ENCODE measurements around the gene PIANP.
"Not testable (repeated sequence)": the region's sequence is repeated elsewhere in the genome, so short reads cannot be mapped to it uniquely, and the experiment has no call there.

Gene PIANP

GRCh38 chr12:6700646-6701051, at the start of gene PIANP:
TSS of gene PIANP (minus strand) at chr12:6700815. CDS start at chr12:6698061, 2,754 bp downstream.
- in situ Hi-C loops (cut with HindIII; ENCODE audit: low sequenced_read_pairs): no loop called here

GRCh38 chr12:6748761-6749160, 48.1 kb upstream of the PIANP start:
- in situ Hi-C loops (cut with HindIII; ENCODE audit: low sequenced_read_pairs): no loop called here

GRCh38 chr12:6747216-6747615, 46.6 kb upstream of the PIANP start:
- in situ Hi-C loops (cut with HindIII; ENCODE audit: low sequenced_read_pairs): no loop called here

- in situ Hi-C loops (cut with HindIII; ENCODE audit: low sequenced_read_pairs): no loop called here
These were observed 45.3 kb upstream of the PIANP start for GRCh38 chr12:6745741-6746525.

GRCh38 chr12:6743300-6743699, 42.7 kb upstream of the PIANP start:
- in situ Hi-C loops (cut with HindIII; ENCODE audit: low sequenced_read_pairs): not testable (repeated sequence)

- in situ Hi-C loops (cut with HindIII; ENCODE audit: low sequenced_read_pairs): no loop called here
These were observed 42.2 kb upstream of the PIANP start for GRCh38 chr12:6742834-6743233.

GRCh38 chr12:6742080-6742479, 41.5 kb upstream of the PIANP start:
- in situ Hi-C loops (cut with HindIII; ENCODE audit: low sequenced_read_pairs): not testable (repeated sequence)

- in situ Hi-C loops (cut with HindIII; ENCODE audit: low sequenced_read_pairs): no loop called here
These were observed 36.1 kb upstream of the PIANP start for GRCh38 chr12:6736754-6737153.

GRCh38 chr12:6735448-6736191, 35.0 kb upstream of the PIANP start:
- in situ Hi-C loops (cut with HindIII; ENCODE audit: low sequenced_read_pairs): no loop called here

GRCh38 chr12:6734506-6735387, 34.1 kb upstream of the PIANP start:
- in situ Hi-C loops (cut with HindIII; ENCODE audit: low sequenced_read_pairs): loop anchor here (5.0 kb wide), 1 partner anchor 63 kb away; no protein-coding TSS in a partner anchor

- in situ Hi-C loops (cut with HindIII; ENCODE audit: low sequenced_read_pairs): loop anchor here (5.0 kb wide), 1 partner anchor 67 kb away; no protein-coding TSS in a partner anchor
These were observed 29.6 kb upstream of the PIANP start for GRCh38 chr12:6730169-6730568.

- in situ Hi-C loops (cut with HindIII; ENCODE audit: low sequenced_read_pairs): loop anchor here (5.0 kb wide), 1 partner anchor 37 kb away; no protein-coding TSS in a partner anchor
These were observed 28.6 kb upstream of the PIANP start for GRCh38 chr12:6729186-6729585.

- in situ Hi-C loops (cut with HindIII; ENCODE audit: low sequenced_read_pairs): loop anchor here (5.0 kb wide), 1 partner anchor 33 kb away; no protein-coding TSS in a partner anchor
These were observed 24.7 kb upstream of the PIANP start for GRCh38 chr12:6725350-6725749.

- in situ Hi-C loops (cut with HindIII; ENCODE audit: low sequenced_read_pairs): no loop called here
These were observed 23.8 kb upstream of the PIANP start for GRCh38 chr12:6724409-6724797.

GRCh38 chr12:6723607-6724408, 23.2 kb upstream of the PIANP start, which contains the start of gene COPS7A:
TSS of gene COPS7A (plus strand) at chr12:6724046. CDS start at chr12:6724657, 611 bp downstream.
- in situ Hi-C loops (cut with HindIII; ENCODE audit: low sequenced_read_pairs): no loop called here

GRCh38 chr12:6722863-6723262, 22.2 kb upstream of the PIANP start:
- in situ Hi-C loops (cut with HindIII; ENCODE audit: low sequenced_read_pairs): no loop called here

GRCh38 chr12:6716874-6717437, 16.3 kb upstream of the PIANP start:
- in situ Hi-C loops (cut with HindIII; ENCODE audit: low sequenced_read_pairs): no loop called here

GRCh38 chr12:6716031-6716873, 15.6 kb upstream of the PIANP start:
- in situ Hi-C loops (cut with HindIII; ENCODE audit: low sequenced_read_pairs): not testable (repeated sequence)

GRCh38 chr12:6708960-6709394, 8.4 kb upstream of the PIANP start:
- in situ Hi-C loops (cut with HindIII; ENCODE audit: low sequenced_read_pairs): no loop called here

Measured in endothelial cell of hepatic sinusoid (primary cell).